Fibroblast of skin of scalp (primary cell): Measurements from ENCODE around the gene CBX4. TPM values are rescaled to one million over a fixed set of nuclear protein-coding genes. Genes with fewer than 3 reads are reported as not detected.

Source experiments
- DNase-seq: peaks from one replicate; pipeline ENCODE4 v3.0.0-alpha.2; 2013
- polyA plus RNA-seq, 2 experiments: library from polyadenylated mRNA; unstranded; fragments of 120-200 nt; gene quantifications; one replicate each; pipeline ENCODE4 v1.2.1, GENCODE V29; 2013; ENCODE audit not compliant: insufficient read length in 2 of 2

CBX4 gene
- 26.3 TPM for polyA plus RNA-seq (2013, experiment 1 of 2; ENCODE audit: insufficient read length)
- 25.0 TPM for polyA plus RNA-seq (2013, experiment 2 of 2; ENCODE audit: insufficient read length)

DNA sequence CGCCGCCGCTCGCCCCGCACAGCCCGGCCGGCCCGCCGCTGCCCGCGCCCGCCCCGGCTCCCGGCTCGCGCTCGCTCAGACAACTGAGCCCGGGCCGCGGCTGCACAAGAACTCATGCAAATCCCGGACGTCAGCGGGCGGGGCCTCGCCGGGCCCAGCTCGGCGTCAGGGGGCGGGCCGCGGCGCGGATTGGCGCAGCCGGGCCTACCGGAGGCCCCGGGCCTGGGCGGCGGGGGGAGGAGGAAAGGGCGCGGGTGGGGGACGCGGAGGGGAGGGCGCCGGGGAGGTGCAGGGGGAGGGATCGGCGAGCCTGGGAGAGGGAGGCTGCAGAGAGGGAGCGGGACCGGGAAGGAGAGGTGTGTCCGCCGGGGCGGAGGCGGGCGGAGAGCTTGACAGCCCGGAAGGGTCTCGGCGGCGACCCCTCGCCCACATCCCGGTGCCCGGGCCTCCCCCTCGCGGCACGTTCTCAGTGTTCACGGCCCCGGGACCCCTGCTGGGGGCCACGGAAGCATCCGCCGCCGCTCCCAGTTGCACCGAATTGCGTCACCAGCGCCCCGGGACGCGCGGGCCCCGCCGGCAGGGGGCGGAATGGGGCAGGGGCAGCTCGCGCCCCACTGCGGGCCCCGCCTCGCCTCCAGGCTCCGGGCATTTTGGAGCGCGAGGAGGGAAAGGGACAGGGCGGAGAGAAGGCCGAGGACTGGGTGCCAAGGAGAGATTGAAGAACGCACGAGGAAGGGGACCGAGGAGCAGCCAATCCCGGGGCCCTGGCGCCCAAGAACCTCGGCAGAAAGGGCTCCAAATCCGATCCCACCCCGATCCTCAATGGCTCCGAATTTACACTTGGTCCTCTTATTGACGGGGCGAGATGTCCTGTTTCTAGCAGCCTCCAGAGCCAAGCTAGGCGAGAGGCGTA, at the start of gene CBX4:
CBX4 (minus strand) TSS at position 85 of the 913 bp plus-strand sequence. CDS start 189 bp downstream, outside the sequence.
- DNase-seq: peak; percentile 97

DNA sequence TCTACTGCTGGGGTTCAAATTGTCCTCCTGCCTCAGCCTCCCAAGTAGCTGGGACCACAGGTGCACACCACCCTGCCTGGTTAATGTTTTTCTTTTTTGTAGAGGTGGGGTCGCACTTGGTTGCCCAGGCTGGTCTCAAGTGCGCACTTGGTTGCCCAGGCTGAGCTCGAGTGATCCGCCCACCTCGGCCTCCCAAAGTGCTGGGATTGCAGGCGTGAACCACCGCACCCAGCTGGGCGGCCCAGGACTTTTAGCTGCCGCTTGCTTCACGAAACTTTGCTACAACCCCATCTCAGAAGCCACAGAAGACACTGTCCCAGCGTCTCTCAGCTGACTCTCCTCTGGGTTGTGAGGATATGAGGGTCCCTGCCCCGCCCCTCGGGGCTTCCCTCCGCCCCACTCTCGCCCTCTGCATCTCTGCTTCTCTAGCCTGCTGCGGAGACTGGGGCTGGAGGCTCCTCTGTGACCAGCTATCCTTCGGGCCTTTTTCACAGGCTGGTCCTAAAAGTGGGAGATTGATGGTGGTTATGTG, 48.8 kb upstream of the CBX4 start:
- no peak for DNase-seq

DNA sequence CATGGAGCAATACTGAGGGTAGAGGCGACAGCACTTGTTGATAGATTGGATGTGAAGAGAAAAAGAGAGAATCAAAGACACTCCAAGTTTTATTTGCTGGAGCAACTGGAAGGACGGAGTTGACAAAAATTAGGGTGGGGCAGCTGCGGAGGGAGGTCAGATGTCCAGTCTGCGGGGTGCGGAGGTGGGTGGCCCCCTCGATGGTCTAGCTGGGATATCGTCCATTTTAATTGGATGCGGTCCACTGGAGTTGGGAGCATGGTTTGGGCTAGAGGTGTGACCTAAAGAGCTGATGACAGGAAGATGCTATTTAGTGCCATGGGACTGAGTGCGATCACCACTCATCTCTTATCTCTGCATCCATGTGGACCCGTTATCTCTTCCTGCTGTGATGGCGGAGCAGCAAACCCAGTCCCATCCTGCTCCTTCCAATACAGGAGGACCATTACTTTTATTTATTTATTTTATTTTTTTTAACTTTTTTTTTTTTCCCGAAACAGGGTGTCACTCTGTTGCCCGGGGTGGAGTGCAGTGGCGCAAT, 48.3 kb upstream of the CBX4 start:
- DNase-seq: no peak

DNA sequence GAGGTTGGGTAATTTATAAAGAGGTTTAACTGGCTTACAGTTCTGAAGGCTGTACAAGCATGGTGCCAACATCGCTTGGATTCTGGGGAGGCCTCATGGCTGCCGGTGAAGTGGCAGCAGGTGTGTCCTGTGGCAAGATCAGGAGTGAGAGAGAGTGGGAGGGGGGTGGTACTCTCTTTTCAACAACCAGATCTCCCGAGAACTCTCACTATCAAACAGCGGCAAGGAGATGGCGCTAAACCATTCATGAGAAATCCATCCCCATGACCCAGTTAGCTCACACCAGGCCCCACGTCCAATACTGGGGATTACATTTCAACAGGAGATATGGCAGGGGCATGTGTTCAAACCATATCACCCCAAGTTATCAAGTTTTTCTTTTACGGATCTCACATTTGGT, 44.0 kb upstream of the CBX4 start:
- DNase-seq: no peak

DNA sequence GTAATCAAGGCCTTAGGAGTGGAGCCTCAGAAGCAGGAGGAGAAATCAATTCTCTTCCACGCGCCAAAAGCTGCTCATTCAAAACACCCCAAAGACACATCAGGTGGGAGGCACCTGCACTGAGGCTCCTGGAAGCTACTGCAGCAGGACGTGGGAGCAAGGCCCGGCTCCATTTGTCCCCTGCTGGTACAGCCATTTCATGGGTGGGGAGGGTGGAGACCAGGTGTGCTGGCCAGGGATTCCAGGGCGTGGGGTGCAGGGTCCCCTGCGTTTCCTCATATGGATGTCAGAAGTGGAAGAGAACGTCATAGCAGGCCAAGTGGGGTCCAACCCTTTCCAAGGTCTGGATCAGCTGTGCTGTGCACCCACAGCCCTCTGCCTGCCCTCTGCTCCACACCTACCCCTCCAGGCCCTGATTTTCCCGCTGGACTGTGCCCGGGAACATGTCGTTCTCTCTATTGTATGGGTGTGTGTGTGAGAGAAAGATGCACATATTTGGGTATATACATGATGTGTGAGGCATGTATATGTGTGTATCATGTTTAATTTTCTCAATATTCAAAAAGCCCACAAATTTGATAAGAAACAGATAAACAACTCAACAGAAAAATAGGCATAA, 39.2 kb upstream of the CBX4 start:
- no peak for DNase-seq

DNA sequence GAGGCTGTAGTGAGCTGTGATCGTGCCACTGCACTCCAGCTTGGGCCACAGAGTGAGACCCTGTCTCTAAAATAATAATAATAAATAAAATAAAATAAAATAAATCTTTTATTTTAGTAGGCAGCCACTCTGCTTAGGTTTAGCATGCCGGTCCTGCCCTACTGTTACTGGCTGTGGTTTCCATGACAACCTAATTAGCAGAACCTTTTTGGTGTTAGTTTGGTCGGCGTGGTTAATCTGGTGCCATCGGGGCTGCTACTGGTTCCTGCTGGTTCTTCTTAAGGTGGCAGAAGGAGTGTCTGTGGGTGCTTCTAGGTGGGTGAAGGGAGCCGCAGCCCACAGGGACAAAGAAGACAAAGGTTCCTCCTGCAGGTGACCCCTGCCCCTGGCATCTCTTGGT, 37.8 kb upstream of the CBX4 start:
- DNase-seq: no peak

DNA sequence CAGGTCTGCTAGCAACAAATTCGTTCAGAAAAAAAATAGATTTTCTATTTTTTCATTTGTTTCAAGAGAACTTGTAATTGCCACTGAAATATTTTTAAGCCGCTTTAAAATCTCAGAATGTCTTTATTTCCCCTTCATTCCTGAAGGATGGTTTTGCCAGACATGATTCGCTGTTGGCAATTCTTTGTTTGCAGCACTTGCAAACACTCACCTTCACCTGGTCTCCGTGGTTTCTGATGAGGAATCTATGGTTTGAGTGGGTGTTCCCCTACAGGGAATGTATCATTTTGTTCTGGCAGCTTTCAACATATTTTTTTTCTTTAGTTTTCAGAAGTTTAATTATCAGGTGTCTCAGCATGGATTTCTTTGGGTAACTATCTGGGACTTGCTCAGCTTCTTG, 36.3 kb upstream of the CBX4 start:
- DNase-seq: no peak

DNA sequence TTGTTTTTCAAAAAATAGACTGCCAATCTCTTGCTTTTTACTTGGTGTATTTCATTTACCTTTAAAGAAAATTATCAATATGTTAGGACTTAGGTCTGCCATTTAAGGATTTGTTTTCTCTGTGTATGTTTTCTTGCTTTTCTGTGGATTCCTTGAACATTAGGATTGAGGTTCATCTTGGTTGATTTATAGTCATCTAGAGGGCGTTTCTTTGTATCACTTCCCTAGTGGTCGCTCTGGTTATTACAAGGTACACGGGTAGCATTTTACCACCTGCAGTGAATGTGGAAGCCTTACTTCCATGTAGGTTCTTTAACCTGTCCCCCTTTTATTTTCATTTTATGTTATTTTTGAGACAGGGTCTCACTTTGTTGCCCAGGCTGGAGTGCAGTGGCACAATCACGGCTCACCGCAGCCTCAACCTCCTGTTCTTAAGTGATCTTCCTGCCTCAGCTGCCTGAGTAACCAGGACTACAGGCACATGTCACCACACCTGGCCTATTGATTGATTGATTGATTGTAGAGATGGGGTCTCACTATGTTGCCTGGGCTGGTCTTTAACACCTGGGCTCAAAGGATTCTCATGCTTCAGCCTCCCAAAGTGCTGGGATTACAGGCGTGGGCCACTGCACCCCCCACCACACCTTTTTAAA, 35.2 kb upstream of the CBX4 start:
- DNase-seq: peak; percentile 23

DNA sequence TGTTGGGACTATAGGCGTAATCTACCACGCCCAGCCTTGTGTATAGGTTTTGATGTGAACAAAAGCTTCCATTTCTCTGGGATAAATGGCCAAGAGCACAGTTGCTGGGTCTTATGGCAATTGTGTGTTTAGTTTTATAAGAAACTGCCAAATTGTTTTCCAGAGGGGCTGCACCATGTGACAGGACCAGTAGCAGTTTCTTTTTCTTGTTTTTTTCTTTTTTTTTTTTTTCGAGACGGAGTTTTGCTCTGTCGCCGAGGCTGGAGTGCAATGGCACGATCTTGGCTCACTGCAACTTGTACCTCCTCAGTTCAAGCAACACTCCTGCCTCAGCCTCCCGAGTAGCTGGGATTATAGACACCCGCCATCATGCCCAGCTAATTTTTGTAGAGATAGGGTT, 34.3 kb upstream of the CBX4 start:
- DNase-seq: no peak

DNA sequence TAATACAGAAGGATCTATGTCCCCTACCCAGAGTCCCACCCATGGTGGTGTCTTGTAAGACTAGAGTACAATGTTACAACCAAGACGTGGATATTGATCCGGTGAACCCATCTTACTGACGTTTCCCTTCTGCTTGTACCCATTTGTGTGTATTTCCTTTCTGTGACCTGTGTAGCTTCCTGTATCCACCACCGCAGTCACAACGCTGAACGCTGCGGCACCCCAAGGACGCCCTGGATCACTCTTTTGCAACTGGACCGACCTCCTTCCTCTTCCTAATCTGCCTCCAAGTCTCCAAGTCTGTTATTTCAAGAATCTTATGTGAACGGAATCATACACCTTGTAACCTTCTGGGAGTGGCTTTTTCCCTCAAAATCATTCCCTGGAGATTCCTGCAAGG, 33.5 kb upstream of the CBX4 start:
- DNase-seq: no peak

DNA sequence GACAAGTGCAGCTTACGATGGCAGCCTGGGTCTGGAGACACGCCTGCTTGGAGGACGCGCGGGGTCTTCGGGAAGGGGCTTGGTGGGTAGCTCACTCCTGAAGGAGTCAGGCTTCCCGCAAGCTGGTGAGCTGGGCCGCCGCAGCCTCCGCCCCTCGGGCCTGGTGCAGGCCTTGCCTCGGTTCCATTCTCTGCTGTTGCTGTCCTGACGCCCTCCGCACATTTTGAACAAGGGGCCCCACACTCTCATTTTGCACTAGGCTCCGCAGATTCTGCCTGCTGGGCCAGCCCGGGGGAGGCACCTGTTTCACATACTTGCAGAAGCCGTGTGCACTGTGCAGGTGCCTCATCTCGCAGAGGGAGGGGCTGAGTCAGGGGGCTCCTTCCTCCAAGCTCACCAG, 31.9 kb upstream of the CBX4 start:
- DNase-seq: no peak

DNA sequence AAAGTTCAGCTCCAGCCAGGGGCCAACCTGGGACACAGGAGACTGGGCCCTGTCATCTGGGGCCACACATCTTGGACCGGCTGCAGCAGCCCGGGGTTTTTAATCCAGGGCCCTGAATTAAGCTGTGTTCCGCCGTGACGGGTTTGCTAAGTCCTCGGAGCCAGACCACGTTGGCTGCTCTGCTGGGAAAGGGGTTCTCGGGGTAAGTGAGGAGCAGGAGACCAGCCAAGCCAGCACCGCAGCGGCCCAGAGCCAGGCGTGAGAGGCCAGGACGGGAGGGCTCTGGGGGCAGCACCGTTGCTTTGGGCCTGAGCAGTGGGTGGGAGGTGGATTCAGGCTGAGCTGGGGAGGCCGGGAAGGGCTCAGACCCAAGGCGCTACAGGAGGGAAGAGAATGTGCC, 31.3 kb upstream of the CBX4 start:
- DNase-seq: no peak

DNA sequence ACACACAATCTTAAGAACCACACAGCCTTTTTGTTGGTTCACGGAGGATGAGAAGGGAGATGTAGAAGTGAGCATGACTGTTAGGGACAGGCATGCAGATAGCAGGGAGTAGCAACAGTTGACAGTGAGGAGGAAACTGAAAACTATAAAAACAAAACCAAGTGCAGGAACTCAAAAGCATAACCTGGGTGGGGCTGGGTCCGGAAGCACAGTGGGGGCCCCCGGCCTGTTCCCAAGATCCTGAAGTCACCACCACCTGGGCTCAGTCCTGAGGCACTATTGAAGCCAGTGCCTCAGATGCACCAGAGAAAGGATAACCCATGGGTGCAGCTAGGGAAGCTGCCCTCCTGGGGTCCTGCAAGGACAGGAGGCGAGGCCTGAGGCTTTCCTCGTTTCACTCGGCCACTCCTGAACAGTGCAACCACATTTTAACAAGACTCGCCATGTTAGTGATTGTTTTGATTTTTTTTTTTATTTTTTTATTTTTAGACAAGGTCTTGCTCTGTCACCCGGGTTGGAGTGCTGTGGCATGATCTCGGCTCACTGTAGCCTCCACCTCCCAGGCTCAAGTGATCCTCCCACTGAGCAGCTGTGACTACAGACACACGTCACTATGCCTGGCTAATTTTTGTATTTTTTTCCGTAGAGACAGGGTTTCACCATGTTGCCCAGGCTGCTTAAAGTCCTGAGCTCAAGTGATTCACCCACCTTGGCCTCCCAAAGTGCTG, 27.7 kb upstream of the CBX4 start:
- no peak for DNase-seq

DNA sequence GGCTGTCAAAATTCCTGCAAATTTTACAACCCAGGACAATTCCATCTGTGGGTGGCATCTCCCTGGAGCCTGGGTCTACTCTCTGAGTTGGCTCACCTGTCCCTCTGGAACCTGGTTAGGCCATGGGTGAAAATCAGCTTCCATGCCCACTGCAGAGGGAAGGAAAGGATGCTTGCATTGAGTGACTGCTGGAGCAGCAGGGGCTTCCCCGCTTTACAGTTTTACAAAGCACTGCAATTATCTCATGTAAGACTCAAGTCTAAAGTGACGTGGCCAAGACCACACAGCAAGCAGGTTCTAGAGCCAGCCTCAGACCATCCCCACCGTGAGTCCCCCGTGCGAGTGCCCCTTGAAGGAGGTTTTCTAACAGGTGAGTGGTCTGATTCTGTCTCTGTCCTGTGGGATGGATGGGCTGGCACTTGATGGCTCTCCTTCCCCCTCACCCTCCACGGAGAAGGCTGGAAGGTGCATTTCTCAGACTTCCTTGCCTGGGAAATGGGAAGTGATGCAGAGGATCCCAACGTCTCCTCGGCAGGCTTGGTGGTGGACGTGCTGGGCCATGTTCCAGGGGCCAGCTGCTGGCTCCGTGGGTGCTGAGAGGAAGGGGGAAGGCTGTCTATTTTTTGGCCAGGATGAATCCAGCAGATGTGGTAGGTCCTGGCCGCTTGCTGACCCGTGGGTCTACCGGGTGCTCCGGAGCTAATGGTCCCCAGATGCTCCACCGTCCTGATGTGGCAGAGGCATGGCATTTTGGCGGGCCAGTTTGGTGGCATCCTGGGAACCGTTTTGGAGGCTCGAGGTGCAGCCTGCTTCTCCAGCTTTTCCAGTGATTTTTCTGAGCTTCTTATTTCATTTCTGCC, 26.3 kb upstream of the CBX4 start:
- DNase-seq: no peak

DNA sequence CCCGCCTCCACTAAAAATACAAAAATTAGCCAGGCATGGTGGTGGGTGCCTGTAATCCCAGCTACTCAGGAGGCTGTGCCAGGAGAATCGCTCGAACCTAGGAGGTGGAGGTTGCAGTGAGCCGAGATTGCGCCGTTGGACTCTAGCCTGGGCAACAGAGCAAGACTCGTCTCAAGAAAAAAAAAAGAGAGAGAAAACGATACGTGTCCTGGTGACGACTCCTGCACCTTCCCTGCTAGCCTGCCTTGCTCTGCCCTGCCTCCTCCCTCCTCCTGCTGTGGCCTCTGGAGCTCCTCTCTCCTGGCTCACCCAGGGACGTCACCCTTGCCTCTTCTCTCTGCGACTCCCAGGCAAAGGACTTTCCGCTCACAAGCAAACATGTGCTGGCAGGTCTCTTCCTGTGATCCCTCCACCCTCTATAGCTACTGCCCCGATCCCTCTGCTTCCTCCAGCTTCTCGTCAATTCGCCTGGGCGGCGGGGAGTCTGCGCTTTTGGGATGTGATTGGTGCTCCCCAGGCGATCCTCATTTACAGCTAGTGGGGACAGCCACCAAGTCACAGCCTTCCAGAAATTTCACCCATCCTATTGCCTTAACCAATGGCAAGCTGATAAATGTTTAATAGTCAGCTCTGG, 25.5 kb upstream of the CBX4 start:
- no peak for DNase-seq

DNA sequence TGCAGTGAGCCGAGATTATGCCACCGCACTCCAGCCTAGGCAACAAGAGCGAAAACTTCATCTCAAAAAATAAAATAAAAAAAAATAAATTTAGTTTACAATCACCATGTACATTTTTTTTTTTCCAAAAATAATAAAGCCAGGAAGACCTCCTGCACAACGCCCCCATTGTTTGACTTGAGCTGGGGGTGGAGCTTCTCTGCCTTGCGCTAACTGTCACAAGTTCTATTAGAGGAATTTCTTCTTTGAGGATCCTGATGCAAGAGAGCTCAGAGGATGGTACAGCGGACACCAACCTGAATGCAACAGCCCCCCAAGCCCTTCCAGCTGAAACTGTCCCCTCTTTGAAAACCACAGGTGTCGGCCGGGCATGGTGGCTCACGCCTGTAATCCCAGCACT, 24.9 kb upstream of the CBX4 start:
- DNase-seq: no peak

DNA sequence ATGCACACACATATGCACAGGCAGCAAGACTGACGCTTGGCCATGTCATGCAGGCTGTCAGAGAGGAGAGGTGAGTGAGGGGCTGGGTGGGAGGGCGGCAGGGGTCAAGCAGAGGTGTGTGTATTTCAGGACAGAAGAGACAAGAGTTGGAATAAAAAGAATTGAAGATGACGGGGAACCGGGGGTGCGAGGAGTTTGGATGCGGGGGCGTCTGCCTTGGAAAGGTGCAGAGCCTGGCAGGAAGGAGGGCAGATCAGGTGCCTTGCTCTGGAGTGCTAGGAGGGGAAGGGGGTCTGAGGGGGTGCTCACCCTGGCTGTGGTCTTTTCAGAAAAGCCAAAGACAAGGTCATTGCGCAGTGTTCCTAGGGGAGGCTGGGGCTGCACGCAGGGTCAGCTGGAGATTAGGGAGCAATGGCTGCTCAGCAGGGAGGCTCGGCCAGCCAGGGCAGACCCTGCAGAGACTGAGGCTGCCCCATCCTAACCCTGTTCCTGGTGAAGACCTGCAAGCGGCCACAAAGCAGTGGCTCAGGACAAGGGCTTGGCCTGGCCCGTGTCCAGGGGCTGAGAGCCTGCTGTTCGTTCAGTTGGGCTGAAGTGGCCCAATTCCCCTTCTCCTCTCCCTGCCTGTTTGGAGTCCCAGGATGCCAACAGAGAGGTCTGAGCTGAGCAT, 23.7 kb upstream of the CBX4 start:
- DNase-seq: no peak

DNA sequence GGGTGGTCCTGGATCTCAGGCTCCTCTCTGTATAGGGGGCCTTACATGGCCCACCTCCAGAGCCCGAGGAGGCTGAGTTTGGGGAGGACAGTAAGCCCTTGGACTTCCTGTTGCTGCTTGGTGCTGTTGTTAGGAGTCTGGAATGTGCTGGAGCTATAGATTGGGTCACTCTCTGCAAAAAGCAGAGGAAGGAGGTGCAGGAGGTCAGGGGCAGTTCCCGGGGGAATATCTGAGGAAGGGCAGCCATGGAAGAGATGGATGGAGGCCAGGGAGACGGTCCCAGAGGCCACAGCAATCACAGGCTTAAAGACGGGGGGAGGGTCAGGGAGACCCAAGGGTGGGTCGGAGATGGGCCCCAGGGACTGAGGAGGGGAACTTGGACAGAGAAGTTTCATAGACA, 23.0 kb upstream of the CBX4 start:
- no peak for DNase-seq

DNA sequence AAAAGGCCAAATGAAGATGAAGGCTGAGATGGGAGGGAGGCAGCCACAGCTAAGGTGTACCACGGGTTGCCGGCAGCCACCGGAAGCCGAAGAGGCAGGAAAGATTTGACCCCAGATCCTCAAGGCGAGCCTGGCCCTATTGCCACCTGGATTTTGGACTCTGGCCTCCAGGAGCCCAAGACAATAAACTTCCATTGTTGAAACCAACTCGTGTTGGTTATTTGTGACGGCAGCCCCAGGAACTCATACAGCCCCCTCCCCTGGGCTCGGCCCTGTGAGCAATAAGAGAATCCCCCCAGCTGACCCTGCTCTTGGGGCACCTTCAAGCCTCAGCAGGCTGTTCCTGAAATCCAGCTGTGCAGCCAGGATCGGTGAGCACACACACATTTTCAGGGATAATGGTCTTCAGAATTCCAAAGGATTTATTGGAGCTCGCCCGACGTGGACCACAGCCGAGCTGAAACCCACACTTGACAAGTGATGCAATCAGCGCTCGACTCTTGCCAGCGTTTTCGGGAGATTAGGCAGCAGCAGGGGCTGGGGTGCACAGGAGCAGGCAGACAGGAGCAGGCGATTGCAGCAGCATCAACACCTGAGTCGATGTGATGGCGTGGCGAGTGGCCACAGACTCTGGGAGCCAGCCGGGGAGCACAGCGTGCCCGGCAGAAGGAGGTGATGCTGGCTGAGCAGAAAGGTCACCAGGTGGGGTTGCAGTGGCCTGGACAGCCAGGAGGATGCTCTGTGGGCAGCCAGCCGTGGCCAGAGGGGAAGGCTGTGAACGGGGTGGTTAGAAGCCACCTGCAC, 22.4 kb upstream of the CBX4 start:
- DNase-seq: no peak
